ENCODE measurements around the gene ANLN. TPM values are rescaled to one million over a fixed set of nuclear protein-coding genes. Genes with fewer than 3 reads are reported as not detected.
"Not testable (repeated sequence)": the region's sequence is repeated elsewhere in the genome, so short reads cannot be mapped to it uniquely, and the experiment has no call there.

Gene ANLN
- total RNA-seq, 3 donors from 2014 or later, result 1.8 to 4.1 (median 2.4) TPM

GRCh38 chr7:36366005-36366717 is 23.5 kb upstream of the ANLN start:
- peak overlapping the region; percentile 79 for H3K4me3 Mint-ChIP-seq
- peaks cover 12% of the 10 kb centered on the region for H3K27me3 Mint-ChIP-seq (ENCODE audit: low read depth)
- peaks cover 2% of the 10 kb centered on the region for H3K4me1 Mint-ChIP-seq (ENCODE audit: low read depth)
- no peak for DNase-seq
- no peak for ATAC-seq
- no peaks in the 10 kb centered on the region for H3K36me3 Mint-ChIP-seq (ENCODE audit: insufficient read depth)
- H3K9me3 Mint-ChIP-seq, result no peaks in the 10 kb centered on the region

- H3K36me3 Mint-ChIP-seq (ENCODE audit: insufficient read depth), result no peaks in the 10 kb centered on the region
- ATAC-seq (peak; percentile 98 to 99), DNase-seq (peak; percentile 89)
- peaks cover 2% of the 10 kb centered on the region for H3K4me1 Mint-ChIP-seq (ENCODE audit: low read depth)
- H3K9me3 Mint-ChIP-seq, result no peaks in the 10 kb centered on the region
- H3K27me3 Mint-ChIP-seq (ENCODE audit: low read depth), result peaks cover 12% of the 10 kb centered on the region
- H3K4me3 Mint-ChIP-seq, result peak overlapping the region; percentile 88
Measured at GRCh38 chr7:36366718-36367560, 22.7 kb upstream of the ANLN start.

GRCh38 chr7:36367561-36368077 is 22.0 kb upstream of the ANLN start:
- H3K27me3 Mint-ChIP-seq (ENCODE audit: low read depth), result peaks cover 12% of the 10 kb centered on the region
- H3K36me3 Mint-ChIP-seq (ENCODE audit: insufficient read depth), result no peaks in the 10 kb centered on the region
- DNase-seq, result no peak
- no peaks in the 10 kb centered on the region for H3K9me3 Mint-ChIP-seq
- ATAC-seq, result no peak
- H3K4me3 Mint-ChIP-seq, result peak overlapping the region; percentile 88
- H3K4me1 Mint-ChIP-seq (ENCODE audit: low read depth), result peaks cover 2% of the 10 kb centered on the region

- Mint-ChIP-seq H3K27me3 (ENCODE audit: low read depth) (peaks cover 12% of the 10 kb centered on the region), H3K4me1 (ENCODE audit: low read depth) (peaks cover 2% of the 10 kb centered on the region), H3K9me3 (no peaks in the 10 kb centered on the region), H3K4me3 (no peak overlapping the region), H3K36me3 (ENCODE audit: insufficient read depth) (no peaks in the 10 kb centered on the region)
- DNase-seq (no peak), ATAC-seq (no peak)
Measured at GRCh38 chr7:36368496-36368895, 21.2 kb upstream of the ANLN start.

- peaks cover 2% of the 10 kb centered on the region for H3K4me1 Mint-ChIP-seq (ENCODE audit: low read depth)
- no peaks in the 10 kb centered on the region for H3K9me3 Mint-ChIP-seq
- ATAC-seq (no peak), DNase-seq (no peak)
- H3K27me3 Mint-ChIP-seq (ENCODE audit: low read depth), result peaks cover 12% of the 10 kb centered on the region
- no peaks in the 10 kb centered on the region for H3K36me3 Mint-ChIP-seq (ENCODE audit: insufficient read depth)
- no peak overlapping the region for H3K4me3 Mint-ChIP-seq
Measured at GRCh38 chr7:36369171-36369570, 20.5 kb upstream of the ANLN start.

GRCh38 chr7:36370046-36370445 is 19.6 kb upstream of the ANLN start:
- DNase-seq, result no peak
- Mint-ChIP-seq H3K4me1 (ENCODE audit: low read depth) (peaks cover 2% of the 10 kb centered on the region), H3K9me3 (no peaks in the 10 kb centered on the region), H3K36me3 (ENCODE audit: insufficient read depth) (no peaks in the 10 kb centered on the region), H3K27me3 (ENCODE audit: low read depth) (peaks cover 12% of the 10 kb centered on the region), H3K4me3 (no peak overlapping the region)
- no peak for ATAC-seq

- Mint-ChIP-seq H3K4me3 (no peak overlapping the region), H3K27me3 (ENCODE audit: low read depth) (peaks cover 5% of the 10 kb centered on the region), H3K9me3 (no peaks in the 10 kb centered on the region), H3K36me3 (ENCODE audit: insufficient read depth) (no peaks in the 10 kb centered on the region), H3K4me1 (ENCODE audit: low read depth) (peaks cover 2% of the 10 kb centered on the region)
- ATAC-seq, result no peak
- DNase-seq, result no peak
Measured at GRCh38 chr7:36372156-36372555, 17.5 kb upstream of the ANLN start.

GRCh38 chr7:36378555-36378954 is 11.1 kb upstream of the ANLN start:
- Mint-ChIP-seq H3K9me3 (peaks cover 12% of the 10 kb centered on the region), H3K4me1 (ENCODE audit: low read depth) (peaks cover 18% of the 10 kb centered on the region)
- not testable (repeated sequence) for ATAC-seq; H3K36me3 Mint-ChIP-seq (ENCODE audit: insufficient read depth); DNase-seq; H3K4me3 Mint-ChIP-seq; H3K27me3 Mint-ChIP-seq (ENCODE audit: low read depth)

GRCh38 chr7:36379831-36380504 is 9.7 kb upstream of the ANLN start:
- Mint-ChIP-seq H3K4me1 (ENCODE audit: low read depth) (peaks cover 18% of the 10 kb centered on the region), H3K9me3 (peaks cover 12% of the 10 kb centered on the region), H3K36me3 (ENCODE audit: insufficient read depth) (peaks cover 1% of the 10 kb centered on the region), H3K4me3 (no peak overlapping the region), H3K27me3 (ENCODE audit: low read depth) (no peaks in the 10 kb centered on the region)
- DNase-seq (no peak), ATAC-seq (no peak)

GRCh38 chr7:36381056-36381455 is 8.6 kb upstream of the ANLN start:
- H3K4me3 Mint-ChIP-seq, result no peak overlapping the region
- peaks cover 12% of the 10 kb centered on the region for H3K9me3 Mint-ChIP-seq
- no peaks in the 10 kb centered on the region for H3K27me3 Mint-ChIP-seq (ENCODE audit: low read depth)
- peaks cover 1% of the 10 kb centered on the region for H3K36me3 Mint-ChIP-seq (ENCODE audit: insufficient read depth)
- DNase-seq (no peak), ATAC-seq (no peak)
- peaks cover 18% of the 10 kb centered on the region for H3K4me1 Mint-ChIP-seq (ENCODE audit: low read depth)

- not testable (repeated sequence) for ATAC-seq; H3K36me3 Mint-ChIP-seq (ENCODE audit: insufficient read depth); DNase-seq; H3K9me3 Mint-ChIP-seq; H3K4me3 Mint-ChIP-seq; H3K27me3 Mint-ChIP-seq (ENCODE audit: low read depth)
- peaks cover 11% of the 10 kb centered on the region for H3K4me1 Mint-ChIP-seq (ENCODE audit: low read depth)
Measured at GRCh38 chr7:36383284-36383683, 6.4 kb upstream of the ANLN start.

- DNase-seq; H3K36me3 Mint-ChIP-seq (ENCODE audit: insufficient read depth); H3K4me3 Mint-ChIP-seq; H3K9me3 Mint-ChIP-seq; ATAC-seq; H3K4me1 Mint-ChIP-seq (ENCODE audit: low read depth); H3K27me3 Mint-ChIP-seq (ENCODE audit: low read depth): not testable (repeated sequence)
Measured at GRCh38 chr7:36385646-36386045, 4.0 kb upstream of the ANLN start.

GRCh38 chr7:36387435-36388231 is 2.0 kb upstream of the ANLN start:
- Mint-ChIP-seq H3K36me3 (ENCODE audit: insufficient read depth) (no peaks in the 10 kb centered on the region), H3K27me3 (ENCODE audit: low read depth) (no peaks in the 10 kb centered on the region), H3K4me3 (no peak overlapping the region), H3K9me3 (no peaks in the 10 kb centered on the region), H3K4me1 (ENCODE audit: low read depth) (peaks cover 22% of the 10 kb centered on the region)
- DNase-seq (no peak), ATAC-seq (no peak)

- DNase-seq (no peak), ATAC-seq (no peak)
- H3K36me3 Mint-ChIP-seq (ENCODE audit: insufficient read depth), result no peaks in the 10 kb centered on the region
- peaks cover 22% of the 10 kb centered on the region for H3K4me1 Mint-ChIP-seq (ENCODE audit: low read depth)
- H3K27me3 Mint-ChIP-seq (ENCODE audit: low read depth), result no peaks in the 10 kb centered on the region
- H3K4me3 Mint-ChIP-seq, result peak overlapping the region; percentile 55
- no peaks in the 10 kb centered on the region for H3K9me3 Mint-ChIP-seq
Measured at GRCh38 chr7:36388423-36388822, 1.2 kb upstream of the ANLN start.
